T1000 (cell line): Measurements from ENCODE around the gene TGM2.

Experiments used
- DNase-seq: peaks from one replicate; lab custom pipeline; 2025; ENCODE audit warnings: mixed read lengths; lab: John Stamatoyannopoulos, UW

TGM2 gene

DNA sequence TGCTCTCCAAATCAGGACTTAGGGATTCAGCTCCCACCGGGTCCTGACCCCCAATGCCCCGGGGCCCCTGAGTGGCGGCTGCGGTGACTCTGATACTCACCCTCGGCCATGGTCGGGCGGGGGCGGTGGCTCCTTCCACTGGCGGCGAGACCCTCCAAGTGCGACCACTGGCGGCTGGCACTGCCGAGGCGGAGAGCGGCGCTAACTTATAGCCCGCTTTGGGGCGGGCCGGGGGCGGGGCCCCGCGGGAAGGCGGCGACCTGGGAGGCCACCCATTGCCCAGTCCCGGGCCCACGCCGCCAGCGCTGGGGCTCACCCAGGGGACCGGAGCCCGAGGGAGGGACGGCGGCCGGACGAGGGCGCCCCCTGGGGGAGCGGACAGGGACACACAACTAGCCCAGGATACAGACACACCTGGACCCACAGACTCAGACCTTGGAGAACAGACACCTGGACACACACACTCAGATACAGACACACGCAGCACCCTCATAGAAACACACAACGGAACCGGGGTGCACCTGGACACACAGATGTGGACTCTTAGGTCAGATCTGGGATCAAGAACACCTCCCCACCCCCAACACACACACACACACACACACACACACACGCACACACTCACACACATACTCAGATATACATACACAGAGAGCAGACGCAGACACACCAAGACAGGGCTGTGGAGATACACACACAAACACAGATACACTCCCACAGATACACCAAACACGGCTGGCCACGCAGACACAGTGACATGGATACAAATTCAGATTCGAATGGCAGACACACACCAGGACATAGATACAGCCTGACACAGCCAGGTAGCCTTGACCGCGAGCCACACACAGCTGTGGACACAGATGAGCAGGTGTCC is at the start of gene TGM2:
Gene TGM2, minus strand, starts transcription at position 182 of the 877 bp plus-strand sequence. Its CDS starts 72 bp downstream, at position 110.
- DNase-seq: peak; percentile 7

DNA sequence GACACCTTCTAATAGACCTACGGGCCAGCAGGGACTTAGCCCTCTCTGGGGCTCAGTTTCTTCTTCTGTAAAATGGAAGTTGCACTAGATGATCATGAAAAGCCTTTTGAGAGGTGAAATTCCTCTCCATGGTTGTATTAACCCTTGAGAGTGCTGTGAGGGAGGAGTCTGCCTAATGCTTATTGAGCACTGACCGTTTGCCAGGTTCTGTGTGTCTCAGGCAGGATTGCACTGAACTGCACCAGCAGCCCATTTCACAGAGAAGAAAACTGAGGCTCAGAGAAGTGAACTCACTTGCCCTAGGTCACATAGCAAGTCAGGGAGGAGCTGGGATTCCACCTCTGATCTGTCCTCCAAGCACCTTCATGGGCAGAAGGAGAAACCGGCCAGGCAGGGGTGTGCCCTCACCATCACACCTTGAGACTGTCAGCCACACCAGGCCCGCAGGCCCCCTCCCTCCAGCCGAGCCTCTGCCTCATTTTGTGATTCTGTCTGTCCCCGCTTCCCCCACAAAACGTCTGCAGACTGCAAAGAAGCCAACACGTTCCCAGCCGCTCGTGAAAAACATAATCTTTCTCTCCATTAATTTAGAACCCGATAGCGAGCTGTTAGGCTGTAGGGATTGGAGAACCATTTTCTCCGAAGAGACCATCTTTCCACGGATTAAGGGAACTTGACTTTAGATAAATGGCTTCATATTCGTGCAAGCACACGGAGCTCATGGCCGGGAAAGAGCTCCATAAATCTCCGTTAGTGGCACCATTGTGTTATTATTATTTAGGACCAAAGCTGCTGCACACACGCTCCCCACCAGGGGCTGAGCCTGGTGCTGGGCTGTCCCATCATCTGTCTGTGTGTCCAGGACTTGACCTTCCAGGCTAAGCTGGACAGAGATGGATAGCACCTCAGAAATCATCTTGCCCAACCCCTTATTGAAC is 49.5 kb upstream of the TGM2 start:
- no peak for DNase-seq

DNA sequence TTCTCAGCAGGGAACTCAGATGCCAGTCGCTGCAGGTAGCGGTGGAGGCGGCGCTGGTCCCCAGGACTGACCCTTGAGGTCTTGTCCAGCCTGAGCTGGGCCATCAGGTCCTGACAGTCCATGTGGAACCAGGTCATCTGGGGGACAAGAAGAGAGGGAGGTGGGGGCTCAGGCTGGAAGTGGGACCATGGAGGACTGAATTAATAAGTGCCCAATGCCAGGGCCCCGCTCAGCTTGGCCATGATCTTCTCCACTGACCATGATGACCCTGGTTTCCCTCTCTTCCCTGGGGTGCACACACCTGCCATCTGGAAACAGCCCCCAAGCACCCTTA is 48.5 kb upstream of the TGM2 start:
- no peak for DNase-seq

DNA sequence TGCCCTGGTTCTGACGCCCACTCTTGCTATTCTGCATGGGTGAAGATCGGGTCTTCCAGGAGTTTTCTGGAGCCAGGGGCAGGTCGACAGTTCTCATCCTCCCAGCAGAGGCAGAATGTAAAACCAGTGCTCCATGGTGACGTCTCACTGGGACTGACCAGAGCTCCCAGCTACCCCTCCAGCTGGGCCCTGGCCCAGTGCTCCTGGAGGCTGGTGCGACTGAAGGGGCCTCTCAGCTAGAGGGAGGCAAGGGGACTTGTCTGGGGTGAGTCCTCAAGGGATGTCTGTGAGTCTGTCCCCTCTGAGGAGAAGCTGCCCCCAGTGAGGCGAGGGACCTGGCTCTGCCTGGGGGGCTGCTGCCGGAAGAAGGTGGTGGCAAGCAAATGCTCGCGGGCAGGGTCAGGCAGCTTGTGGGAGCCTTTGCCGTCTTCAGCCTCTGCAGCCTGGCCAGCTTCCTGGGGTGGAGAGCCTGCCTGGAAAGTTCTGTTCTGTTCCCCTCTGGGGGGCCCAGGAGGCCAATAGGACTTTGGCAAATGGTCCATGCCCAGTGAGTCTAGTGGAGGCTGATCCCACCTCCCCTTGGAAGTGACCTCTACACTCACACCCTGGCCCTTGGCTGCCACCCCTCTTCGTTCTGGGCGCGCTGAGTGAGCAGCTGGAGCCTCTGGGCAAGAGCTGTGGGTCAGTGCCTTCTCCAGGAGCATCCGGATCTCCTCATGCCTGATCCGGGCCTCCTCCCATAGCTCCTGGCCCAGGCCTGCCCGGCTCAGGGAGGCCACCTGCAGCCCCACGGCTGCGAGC is 47.9 kb upstream of the TGM2 start:
- DNase-seq: no peak

DNA sequence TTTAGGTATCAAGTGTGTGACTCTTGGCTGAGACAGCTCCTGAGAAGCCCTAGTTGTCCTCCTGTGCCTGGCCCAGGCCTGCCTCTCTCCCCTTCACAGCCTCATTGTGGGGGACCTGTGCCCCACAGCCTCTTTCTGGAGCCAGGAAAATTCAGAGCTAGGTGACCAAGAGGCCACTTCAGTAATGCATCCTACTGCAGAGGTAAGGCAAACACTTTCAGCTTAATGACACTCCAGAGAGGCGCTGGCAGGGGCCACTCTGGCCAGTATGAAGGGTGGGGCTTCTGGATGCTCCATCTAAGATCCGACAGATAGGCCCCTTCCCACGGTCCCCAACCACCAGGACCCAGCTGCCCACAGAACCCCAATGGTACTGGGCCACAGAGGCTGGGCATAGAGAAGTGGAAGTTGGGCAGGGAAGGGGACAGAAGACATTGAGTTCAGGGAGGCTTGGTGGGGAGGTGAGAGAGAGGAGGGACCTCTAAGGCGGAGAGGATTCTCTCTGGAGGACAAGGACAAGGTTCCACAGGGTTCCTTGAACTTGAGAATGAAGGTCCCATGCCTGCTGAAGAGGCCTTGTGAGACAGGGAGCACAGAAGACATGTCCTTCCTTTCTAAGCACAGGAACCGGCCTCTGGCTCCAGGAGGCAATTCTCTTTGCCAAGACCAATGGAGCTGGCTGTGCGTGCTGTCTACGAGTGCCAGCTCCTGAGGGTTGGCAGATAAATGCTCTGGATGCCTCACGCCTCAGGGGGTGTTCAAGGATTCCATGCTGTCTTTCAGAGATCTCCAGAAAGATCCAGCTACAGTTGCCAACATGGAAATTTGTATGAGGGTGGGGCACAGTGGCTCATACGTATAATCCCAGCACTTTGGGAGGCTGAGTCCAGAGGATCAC is 46.4 kb upstream of the TGM2 start:
- no peak for DNase-seq

DNA sequence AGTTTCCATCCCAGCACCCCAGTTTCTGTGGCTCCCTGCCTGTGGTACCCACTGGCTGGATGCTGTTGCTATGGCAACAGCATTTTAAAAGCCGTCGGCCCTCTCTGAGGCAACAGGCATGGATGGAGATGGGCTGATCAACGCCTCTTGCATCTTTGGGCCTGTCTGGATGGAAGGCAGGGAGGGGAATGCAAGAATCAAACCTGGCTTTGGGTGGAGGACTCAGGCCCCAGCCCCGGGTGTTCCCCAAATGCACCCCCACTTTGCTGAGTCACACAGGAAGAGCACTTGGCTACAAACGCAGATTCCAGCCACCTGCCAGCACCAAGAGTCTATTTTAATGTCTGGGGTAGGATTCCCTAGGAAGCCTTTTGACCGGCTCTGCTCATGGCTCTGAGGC is 45.7 kb upstream of the TGM2 start:
- no peak for DNase-seq

DNA sequence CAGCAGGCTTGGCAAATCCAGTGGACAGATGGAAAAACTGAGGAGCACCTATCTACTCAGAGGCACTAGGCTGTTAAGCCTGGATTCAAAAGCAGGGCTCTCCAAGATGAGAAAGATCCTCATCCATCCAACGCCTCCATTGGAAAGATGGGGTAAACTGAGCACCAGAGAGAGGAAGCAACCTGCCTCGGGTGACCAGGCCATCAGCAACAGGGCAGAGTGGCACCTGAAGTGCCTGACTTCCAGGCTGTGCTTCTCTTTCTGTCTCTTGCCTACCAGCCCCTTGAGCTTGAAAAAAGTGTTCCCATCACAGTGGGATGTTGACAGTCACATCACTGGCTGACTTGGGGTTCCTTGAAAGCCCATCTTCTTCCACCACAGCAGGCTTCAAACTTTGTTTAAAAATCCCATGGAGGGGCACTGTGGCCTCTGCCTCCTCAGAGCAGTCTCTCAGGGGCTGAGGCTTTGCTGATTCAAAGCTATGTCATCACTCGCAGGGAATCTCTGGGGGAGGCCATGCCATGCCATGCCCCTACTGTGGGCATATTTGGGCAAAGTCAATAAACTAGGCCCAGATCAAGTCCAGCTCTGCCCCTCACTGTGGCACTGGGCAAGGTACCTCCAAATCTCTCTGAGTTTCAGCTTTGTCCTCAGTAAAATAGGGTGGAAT is 44.8 kb upstream of the TGM2 start:
- DNase-seq: peak; percentile 27

DNA sequence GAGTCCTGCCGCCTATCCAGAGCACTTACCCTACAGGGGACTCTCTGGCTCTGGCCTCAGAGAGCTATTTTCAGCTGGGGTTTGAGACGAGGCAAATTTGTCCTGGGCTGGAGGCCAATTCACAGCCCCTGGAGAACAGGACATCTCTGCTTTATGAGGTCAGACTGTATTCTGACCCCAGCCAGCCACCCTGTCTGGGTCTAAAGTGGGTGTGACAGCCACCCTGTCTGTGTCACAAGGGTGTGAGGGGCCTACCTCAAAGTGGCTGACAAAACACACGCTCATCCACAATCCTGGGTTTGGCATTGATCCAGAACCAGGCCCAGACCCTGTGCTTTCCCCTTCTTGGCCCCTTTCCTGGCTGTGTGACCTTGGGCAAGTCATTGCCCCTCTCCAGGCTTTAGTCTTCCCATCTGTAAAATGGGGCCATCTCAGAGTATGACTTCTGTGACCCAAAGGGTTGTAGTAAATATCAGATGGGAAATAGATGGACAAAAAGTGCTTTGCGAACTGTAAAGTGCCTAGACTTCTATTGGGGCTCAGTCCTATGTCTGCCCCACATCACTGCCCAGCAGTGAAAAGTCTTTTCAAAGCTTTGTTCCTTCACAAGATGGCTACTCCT is 44.1 kb upstream of the TGM2 start:
- no peak for DNase-seq

DNA sequence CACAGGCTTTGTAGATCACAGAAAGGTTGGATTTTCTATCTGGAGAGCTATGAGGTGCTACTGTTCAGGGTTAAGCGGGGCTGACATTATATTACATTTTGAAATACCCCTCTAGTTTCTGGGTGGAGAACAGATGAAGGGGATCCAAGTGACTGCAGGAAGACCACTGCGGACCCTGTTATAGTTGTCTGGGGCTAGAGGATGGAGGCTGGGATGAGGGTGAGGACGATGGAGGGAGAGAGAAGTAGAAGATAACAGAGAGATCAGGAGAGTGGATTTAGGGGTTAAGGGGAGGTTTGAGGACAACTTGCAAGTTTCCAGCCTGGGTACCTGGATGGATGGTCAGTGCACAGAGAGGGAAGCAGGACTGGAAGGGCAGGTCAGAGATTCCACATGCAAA is 43.5 kb upstream of the TGM2 start:
- DNase-seq: no peak

DNA sequence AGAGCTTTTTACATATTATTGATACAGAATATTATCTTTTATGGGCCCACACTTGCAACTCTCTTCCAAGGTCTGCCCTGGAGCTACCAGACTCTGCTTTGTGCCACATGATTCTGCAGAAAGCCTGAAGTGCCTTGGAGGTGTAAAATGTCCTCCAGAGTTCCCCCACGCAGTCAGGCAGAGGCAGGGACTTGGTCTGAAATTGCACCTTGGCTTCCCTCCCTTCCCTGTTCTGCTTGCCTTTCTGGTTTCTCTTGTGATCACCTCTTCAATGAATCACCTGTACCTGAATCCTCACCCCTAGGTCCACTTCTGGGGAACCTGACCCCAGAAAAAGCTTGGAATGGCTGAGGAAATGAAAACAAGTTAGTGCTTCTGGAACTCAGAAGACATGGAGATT is 43.0 kb upstream of the TGM2 start:
- DNase-seq: no peak

DNA sequence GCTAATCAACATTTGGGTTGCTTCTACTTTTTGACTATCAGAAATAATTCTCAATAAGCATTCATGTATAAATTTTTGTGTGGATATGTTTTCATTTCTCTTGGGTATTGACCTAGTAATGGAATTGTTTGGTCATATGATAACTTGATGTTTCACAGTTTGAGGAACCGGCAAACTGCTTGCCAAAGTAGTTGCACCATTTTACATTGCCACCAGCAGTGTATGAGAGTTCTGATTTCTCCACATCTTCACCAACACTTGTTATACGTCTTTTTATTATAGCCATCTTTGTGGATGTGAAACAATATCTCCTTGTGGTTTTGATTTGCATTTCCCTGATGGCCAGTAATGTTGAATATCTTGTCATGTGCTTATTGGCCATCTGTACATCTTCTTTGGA is 42.6 kb upstream of the TGM2 start:
- no peak for DNase-seq

DNA sequence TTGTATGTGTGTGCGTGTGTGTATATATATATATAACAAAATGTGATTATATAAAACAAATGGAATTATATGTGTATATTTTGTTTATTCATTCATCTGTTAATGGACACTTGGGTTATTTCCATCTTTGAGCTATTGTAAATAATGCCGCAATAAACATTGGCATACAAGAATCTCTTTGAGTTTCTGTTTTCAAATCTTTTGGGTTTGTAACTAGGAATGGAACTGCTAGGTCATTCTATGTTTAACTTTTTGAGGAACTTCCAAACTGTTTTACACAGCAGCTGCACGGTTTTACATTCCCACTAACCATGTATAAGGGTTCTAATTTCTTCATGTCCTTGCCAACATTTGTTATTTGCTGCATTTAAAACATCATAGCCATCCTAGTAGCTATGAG is 39.9 kb upstream of the TGM2 start:
- no peak for DNase-seq

DNA sequence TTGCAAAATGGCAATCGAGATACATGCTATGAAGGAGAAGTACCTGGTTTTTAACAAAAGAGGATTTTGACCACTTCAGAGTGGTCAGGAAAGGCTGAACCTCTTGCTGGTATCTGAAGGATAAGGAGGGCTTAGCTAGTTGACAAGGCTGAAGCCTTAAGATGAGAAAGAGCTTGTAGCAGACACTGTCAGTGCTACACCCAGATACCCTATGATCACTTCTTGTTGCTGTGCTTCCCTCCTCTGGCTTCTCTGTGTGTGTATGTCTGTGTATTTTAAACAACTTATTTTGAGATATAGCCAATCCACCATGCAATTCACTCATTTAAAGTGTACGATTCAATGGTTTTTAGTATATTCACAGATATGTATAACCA is 38.9 kb upstream of the TGM2 start:
- DNase-seq: no peak

DNA sequence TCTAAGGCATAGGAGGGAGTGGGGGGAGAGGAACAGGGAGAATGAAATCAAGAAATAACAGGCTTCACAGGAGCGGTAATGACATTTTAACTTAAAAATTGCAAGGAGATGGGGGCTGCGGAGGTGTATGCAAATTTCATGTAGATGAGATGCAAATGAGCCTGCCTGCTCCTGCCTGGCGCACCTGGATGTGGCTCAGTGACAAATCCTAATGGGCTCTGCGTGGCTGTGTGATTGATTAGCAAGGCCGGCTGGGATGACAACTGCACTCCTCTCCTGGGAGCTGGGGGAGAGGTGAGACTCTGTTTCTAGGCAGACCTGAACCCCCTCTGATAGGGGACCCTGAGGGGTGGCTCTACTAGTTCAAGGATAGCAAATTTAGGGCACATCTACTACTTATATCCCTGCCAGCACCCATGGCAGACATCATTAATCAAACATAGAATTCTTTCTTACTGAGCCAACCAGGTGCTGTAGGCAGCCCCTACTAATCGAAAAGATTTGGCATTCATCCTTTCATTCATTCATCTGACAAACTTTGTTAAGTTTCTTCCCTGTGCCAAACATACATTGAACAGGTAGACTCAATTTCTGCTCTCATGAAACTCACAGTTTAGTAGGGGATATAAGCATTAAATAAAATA is 38.4 kb upstream of the TGM2 start:
- DNase-seq: no peak

DNA sequence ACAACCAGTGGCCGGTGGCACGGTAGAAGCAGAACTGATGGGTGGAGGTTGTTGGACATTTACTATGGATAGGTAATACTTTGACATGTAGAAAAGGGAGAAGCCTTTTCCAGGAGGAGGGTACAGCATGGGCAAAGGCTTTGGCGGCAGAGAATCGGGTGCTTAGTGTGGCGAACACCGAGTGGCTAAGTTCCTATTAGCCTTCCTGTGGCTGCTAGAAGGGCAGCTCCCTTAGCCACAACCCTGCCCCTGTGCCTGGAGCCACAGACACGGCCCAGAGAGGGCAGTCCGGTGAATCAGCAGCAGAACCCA is 37.9 kb upstream of the TGM2 start:
- no peak for DNase-seq

DNA sequence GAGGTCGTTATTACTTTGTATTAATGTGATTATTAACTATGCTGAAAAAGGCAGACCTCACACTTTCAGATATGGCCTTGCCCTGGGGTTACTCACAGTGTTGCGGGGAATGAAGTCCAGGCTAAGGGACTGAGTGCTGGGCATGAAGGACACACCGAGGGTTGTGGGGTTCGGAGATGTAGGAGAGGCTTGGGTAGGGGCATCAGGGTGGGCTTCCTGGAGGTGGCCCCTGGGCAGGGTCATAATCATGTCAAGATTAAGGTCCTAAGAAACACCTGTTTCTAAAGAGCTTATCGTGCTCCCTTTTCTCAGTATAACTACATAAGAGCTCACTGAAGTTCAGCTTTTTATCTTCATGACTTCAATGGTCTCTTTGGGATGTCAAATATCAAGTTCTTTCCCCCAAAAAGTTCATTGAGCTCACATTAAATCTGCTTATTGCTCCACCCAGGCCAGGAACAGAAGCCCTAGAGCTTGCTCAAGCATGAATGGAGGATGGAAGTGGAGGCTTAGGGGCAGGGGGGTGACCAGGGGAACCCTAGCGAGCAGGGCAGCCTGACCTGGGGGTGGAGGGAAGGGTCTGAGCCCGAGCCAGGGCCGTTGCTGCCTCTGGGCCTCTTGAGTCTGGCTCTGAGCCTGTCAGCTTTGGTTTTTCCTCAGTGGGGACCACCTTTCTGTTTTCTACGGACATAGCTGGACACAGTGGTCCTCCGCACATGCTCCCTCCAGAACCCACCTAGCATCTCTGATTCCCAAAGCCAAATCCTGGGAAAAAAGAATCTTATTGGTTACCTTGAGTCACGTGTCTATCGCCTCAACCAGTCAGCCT is 37.3 kb upstream of the TGM2 start:
- no peak for DNase-seq

DNA sequence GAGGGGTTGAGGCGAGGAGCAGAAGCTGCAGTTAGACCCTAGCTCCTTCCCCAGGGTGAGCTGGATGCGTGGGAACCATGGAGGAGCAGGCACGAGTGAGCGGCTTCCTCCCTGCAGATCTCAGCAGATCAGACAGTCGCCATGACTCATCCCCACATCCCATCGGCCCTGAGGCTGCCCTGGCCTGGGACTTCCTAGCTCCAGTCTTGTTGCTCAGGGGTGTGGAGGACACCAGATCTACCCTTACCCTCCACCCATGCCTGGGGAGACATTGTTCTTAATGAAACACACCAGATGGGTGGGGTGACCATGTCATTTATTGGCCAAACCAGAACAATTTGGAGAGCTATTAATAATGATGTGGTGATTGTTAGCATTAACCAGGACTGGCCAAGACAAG is 36.3 kb upstream of the TGM2 start:
- peak; percentile 68 for DNase-seq

DNA sequence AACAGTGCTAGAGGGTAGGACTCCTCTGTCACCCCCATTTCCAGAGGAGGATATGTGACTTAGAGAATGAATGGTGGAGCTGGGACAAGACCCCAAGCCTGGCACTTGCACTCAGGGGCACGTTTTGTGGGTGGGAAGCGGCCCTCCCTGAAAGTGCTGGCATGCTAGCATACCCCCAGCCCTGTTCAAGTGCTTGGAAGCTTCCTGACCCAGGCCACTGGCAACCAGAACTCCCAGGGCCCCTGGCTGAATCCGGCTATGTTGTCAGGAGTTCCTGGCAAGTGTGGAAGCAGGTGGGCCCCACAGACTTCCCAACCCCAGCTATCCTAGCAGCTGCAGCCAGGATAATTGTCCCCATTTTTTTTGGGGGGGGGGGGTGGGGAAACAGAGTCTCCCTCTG is 35.6 kb upstream of the TGM2 start:
- no peak for DNase-seq
